MM.1S (cell line): Measurements from ENCODE around the gene ACTG1.

ENCODE experiments used
- DNase-seq: peaks from one replicate; pipeline ENCODE4 v3.0.0-alpha.2; 2015
- H2AFZ ChIP-seq: fragments of 300-600 bp; sonication (generic); 2 replicates; pipeline ENCODE4 v1.6.0; 2016; ENCODE audit warnings: antibody characterized with exemption, low read length
- H3F3A ChIP-seq: fragments of 300-600 bp; sonication (generic); 2 replicates; pipeline ENCODE4 v1.6.1; 2016; ENCODE audit warnings: mild to moderate bottlenecking, antibody characterized with exemption, low read length, moderate library complexity, mixed read lengths; ENCODE audit not compliant: insufficient read depth
- H3K27ac ChIP-seq: fragments of 300-600 bp; sonication (generic); 2 replicates; pipeline ENCODE4 v1.5.1; 2016; ENCODE audit warnings: mild to moderate bottlenecking, low read length
- H3K27me3 ChIP-seq: fragments of 300-600 bp; sonication (generic); replicated peaks from 2 replicates; pipeline ENCODE4 v1.6.0; 2016; ENCODE audit warnings: low read length; ENCODE audit not compliant: insufficient read depth
- H3K36me3 ChIP-seq: fragments of 300-600 bp; sonication (generic); replicated peaks from 2 replicates; pipeline ENCODE4 v1.6.1; 2016; ENCODE audit warnings: mild to moderate bottlenecking, low read length, mixed read lengths; ENCODE audit not compliant: insufficient read depth
- H3K4me1 ChIP-seq: fragments of 300-600 bp; sonication (generic); 2 replicates; pipeline ENCODE4 v1.6.1; 2016; ENCODE audit warnings: low read length, mixed read lengths
- H3K4me2 ChIP-seq: fragments of 300-600 bp; sonication (generic); 2 replicates; pipeline ENCODE4 v1.6.0; 2016; ENCODE audit warnings: low read depth, low read length
- H3K4me3 ChIP-seq: fragments of 300-600 bp; sonication (generic); 2 replicates; pipeline ENCODE4 v1.5.1; 2016; ENCODE audit warnings: low read length, mixed read lengths
- H3K79me2 ChIP-seq: fragments of 300-600 bp; sonication (generic); 2 replicates; pipeline ENCODE4 v1.6.1; 2016; ENCODE audit warnings: mixed run types, low read length, mixed read lengths
- H3K9ac ChIP-seq: fragments of 300-600 bp; sonication (generic); 2 replicates; pipeline ENCODE4 v1.6.1; 2016; ENCODE audit warnings: low read length, mixed read lengths
- H3K9me2 ChIP-seq: fragments of 300-600 bp; sonication (generic); replicated peaks from 2 replicates; pipeline ENCODE4 v1.6.1; 2016; ENCODE audit warnings: mild to moderate bottlenecking, low read length, mixed read lengths; ENCODE audit not compliant: insufficient read depth
- H3K9me3 ChIP-seq: fragments of 300-600 bp; sonication (generic); replicated peaks from 2 replicates; pipeline ENCODE4 v1.6.1; 2016; ENCODE audit warnings: mild to moderate bottlenecking, low read length, mixed read lengths; ENCODE audit not compliant: insufficient read depth
- H4K20me1 ChIP-seq: fragments of 300-600 bp; sonication (generic); 2 replicates; pipeline ENCODE4 v1.6.1; 2016; ENCODE audit warnings: mild to moderate bottlenecking, low read length, moderate library complexity, mixed read lengths; ENCODE audit not compliant: insufficient read depth
- EZH2 ChIP-seq: fragments of 300-600 bp; sonication (generic); optimal IDR thresholded peaks from 2 replicates; pipeline ENCODE3; 2017; ENCODE audit warnings: low read depth, mild to moderate bottlenecking, antibody characterized with exemption, low read length, mixed read lengths
- EZH2phosphoT487 ChIP-seq: fragments of 300-600 bp; sonication (generic); IDR thresholded peaks from 2 replicates; pipeline ENCODE4 v1.6.1; 2018; ENCODE audit warnings: antibody characterized with exemption, low read length
- TF ChIP-seq, protein P1 (sequence below): fragments of 300-600 bp; sonication (generic); IDR thresholded peaks from 2 replicates; pipeline ENCODE4 v1.5.1; 2016; ENCODE audit warnings: antibody characterized with exemption, low read length, mixed read lengths

The ACTG1 gene

DNA sequence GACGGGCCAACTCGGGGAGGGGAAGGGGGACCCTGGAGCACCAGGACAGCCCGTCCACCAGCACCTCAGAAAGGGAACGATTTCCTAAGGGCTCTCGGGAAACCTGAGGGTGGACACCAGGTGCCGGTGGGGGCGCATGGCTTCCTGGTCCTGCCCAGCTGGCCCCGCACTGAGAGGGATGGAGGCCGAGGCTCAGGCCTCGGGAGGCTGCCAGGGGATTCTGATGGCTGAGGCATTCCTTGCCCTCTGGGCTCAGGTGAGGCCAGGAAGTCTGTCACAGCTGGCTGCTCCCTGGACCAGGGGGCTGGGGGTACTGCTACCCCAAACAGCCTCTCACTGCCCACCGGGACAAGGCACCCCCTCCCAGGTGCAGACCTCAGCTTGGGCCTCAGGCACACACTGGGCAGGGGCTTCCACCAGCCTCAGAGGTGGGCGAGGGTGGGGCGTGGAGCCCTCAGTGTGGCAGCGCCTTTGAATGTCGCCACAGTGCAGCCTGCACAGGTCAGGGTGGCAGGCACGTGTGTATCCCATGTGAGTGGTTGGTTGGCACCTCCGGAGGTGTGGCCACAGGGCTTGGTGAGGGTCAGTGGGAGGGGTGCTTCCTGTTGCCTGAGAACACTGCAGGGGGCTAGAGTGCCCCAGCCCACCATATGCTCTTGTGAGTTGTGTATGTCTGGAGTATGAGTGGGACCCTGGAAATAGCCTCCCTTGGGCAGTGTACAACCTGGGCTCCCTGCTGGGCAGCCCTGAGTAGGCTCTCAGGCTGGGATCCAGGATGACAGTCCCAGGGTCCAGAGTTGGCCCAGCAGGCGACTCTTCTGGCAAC, 11.7 kb upstream of the ACTG1 start:
- H3K4me2 ChIP-seq, result no peak overlapping the region
- no peaks in the 10 kb centered on the region for H4K20me1 ChIP-seq
- no peaks in the 10 kb centered on the region for H3K9me2 ChIP-seq
- no peak overlapping the region for H3K27ac ChIP-seq
- H3K36me3 ChIP-seq, result no peaks in the 10 kb centered on the region
- H3K9ac ChIP-seq, result no peak overlapping the region
- H3K4me3 ChIP-seq, result no peak overlapping the region
- no peaks in the 10 kb centered on the region for H3K79me2 ChIP-seq
- H3F3A ChIP-seq, result 0 out of 2 replicates have a peak, but pooled peaks cover 8% of the 10 kb centered on the region
- H3K4me1 ChIP-seq, result no peaks in the 10 kb centered on the region
- no peak overlapping the region for H2AFZ ChIP-seq
- TF ChIP-seq EZH2phosphoT487 (no peak), EZH2 (no peak)
- TF ChIP-seq, protein P1, sequence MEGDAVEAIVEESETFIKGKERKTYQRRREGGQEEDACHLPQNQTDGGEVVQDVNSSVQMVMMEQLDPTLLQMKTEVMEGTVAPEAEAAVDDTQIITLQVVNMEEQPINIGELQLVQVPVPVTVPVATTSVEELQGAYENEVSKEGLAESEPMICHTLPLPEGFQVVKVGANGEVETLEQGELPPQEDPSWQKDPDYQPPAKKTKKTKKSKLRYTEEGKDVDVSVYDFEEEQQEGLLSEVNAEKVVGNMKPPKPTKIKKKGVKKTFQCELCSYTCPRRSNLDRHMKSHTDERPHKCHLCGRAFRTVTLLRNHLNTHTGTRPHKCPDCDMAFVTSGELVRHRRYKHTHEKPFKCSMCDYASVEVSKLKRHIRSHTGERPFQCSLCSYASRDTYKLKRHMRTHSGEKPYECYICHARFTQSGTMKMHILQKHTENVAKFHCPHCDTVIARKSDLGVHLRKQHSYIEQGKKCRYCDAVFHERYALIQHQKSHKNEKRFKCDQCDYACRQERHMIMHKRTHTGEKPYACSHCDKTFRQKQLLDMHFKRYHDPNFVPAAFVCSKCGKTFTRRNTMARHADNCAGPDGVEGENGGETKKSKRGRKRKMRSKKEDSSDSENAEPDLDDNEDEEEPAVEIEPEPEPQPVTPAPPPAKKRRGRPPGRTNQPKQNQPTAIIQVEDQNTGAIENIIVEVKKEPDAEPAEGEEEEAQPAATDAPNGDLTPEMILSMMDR, result no peak
- DNase-seq, result no peak
- H3K9me3 ChIP-seq, result no peaks in the 10 kb centered on the region
- H3K27me3 ChIP-seq, result peaks cover 21% of the 10 kb centered on the region

DNA sequence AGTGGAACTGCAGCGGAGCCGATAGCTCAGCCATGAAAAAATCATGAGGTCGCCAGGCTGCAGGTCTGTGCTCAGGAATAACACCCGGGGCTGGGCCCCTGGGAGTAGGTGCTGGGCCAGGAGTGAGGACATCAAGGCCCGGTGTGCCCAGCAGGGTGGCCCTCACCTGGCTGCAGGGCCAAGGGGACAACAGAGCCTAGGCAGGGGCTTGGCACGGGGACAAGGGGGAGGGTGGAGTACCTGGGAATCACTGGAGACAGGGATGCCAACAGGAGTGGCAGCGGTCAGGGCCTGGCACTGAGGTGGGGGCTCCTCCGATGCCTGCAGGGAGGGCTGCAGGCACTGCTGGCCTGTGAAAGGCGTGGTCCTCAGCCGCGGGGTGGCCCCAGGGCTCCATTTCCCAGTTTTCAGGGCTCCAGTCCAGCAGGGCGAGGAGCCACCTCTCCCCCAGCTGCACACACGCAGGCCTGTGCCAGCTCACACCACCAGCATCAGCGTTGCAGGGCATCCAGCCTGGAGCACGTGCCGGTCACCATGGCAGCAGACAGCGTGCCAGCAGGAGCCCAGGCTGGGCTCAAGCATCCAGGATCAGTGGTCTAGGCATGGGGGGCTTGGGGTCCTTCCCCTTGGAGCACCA, 10.9 kb upstream of the ACTG1 start:
- Histone ChIP-seq H3K9me3 (no peaks in the 10 kb centered on the region), H3K79me2 (no peaks in the 10 kb centered on the region), H3K9ac (no peak overlapping the region), H4K20me1 (no peaks in the 10 kb centered on the region), H3K9me2 (no peaks in the 10 kb centered on the region), H2AFZ (no peak overlapping the region), H3K4me3 (no peak overlapping the region), H3F3A (peaks cover 15% of the 10 kb centered on the region; the same call in 1 of the 2 replicates), H3K27ac (no peak overlapping the region), H3K4me1 (0 out of 2 replicates have a peak, but pooled peaks cover 6% of the 10 kb centered on the region), H3K36me3 (no peaks in the 10 kb centered on the region), H3K27me3 (peaks cover 21% of the 10 kb centered on the region), H3K4me2 (no peak overlapping the region)
- TF ChIP-seq EZH2 (no peak), EZH2phosphoT487 (no peak)
- TF ChIP-seq, protein P1, result no peak
- DNase-seq, result no peak

DNA sequence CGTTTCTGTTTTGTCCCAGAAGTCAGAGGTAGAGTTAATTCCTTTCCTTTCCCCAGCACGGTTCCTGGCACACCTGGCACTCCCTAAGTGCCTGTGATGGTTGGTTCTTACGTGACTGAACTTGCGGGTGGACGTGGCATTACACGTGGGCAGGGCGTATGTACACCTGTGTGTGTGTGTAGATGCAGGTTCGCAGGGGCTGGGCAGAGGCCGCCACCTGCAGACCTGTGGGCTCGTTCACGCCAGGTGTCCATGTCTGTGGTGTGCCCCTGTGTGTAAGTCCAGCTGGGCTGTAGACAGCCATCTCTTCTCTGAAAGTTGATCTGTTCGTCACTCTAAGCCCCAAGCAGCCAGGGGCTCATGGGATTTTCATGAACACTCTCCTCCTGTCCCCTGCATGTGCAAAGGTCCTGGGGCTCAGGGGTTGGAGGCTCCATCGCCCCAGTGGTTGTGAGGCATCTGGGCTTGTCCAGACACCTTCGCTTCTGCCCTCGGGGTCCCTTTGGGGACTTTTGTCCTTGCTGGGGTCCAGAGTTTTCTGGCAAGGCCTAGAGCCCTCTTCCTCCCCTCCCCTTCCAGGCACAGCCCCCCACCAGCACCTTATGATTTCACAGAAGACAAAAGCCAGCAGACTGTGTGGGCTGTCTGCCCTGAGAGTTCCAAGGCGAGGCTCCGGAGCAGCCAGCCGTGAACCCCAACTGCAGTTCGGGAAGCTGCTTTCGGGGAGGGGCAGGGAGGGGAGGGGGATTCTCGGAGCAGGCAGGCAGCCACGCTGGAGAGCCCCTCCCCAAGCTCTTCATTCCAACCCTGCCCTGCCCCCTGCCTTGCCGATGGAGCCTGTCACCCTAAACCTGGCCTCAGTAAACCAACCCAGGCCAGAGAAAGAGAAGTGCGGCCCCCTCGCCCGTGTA, 10.1 kb upstream of the ACTG1 start:
- Histone ChIP-seq H3K9me3 (no peaks in the 10 kb centered on the region), H3K9ac (no peak overlapping the region), H3K27ac (no peak overlapping the region), H3K36me3 (no peaks in the 10 kb centered on the region), H3F3A (peaks cover 16% of the 10 kb centered on the region; the same call in 1 of the 2 replicates), H2AFZ (no peak overlapping the region), H3K4me1 (0 out of 2 replicates have a peak, but pooled peaks cover 6% of the 10 kb centered on the region), H3K79me2 (no peaks in the 10 kb centered on the region), H3K4me2 (no peak overlapping the region), H4K20me1 (no peaks in the 10 kb centered on the region), H3K27me3 (peaks cover 21% of the 10 kb centered on the region), H3K4me3 (no peak overlapping the region), H3K9me2 (no peaks in the 10 kb centered on the region)
- no peak for DNase-seq
- TF ChIP-seq, protein P1, result no peak
- no peak for TF ChIP-seq EZH2phosphoT487
- no peak for TF ChIP-seq EZH2
